H1 (cell line): Measurements from ENCODE around the gene SRGAP3. TPM values are rescaled to one million over a fixed set of nuclear protein-coding genes. Genes with fewer than 3 reads are reported as not detected.

Experiments
- CTCF ChIA-PET: fragments of 300-600 bp; sonication (Branson Sonifier 250); formaldehyde crosslinking; loops from one replicate; lab custom pipeline; 2021; ENCODE audit not compliant: partially characterized antibody; lab: Charles Lee
- POLR2A ChIA-PET: fragments of 300-600 bp; sonication (Branson Sonifier 250); formaldehyde crosslinking; loops from one replicate; lab custom pipeline; 2021; ENCODE audit warnings: inconsistent platforms; ENCODE audit not compliant: partially characterized antibody; lab: Charles Lee
- DNase-seq, 2 experiments: peaks; one replicate each; pipeline versions ENCODE4 v3.0.0 to v3.0.0-alpha.2; 2010 to 2022; ENCODE audit warnings: low spot score in 2 of 2, low read depth in 1 of 2, mixed read lengths in 1 of 2
- FAIRE-seq: peaks from 2 replicates; lab custom pipeline; 2011; peaks lifted over from hg19 to GRCh38; lab: Jason Lieb, UNC
- H2AFZ ChIP-seq: 2 replicates; pipeline ENCODE4 v1.8.1; 2012; ENCODE audit warnings: low read length, inconsistent platforms
- H2AK5ac ChIP-seq: 2 replicates; pipeline ENCODE4 v1.6.1; 2013; ENCODE audit warnings: low read depth, low read length
- H2BK120ac ChIP-seq: replicated peaks from 2 replicates; pipeline ENCODE3; 2013; ENCODE audit warnings: low read depth, low read length, inconsistent platforms
- H2BK12ac ChIP-seq: 2 replicates; pipeline ENCODE4 v1.6.1; 2013; ENCODE audit warnings: low read depth, low read length
- H2BK15ac ChIP-seq: 2 replicates; pipeline ENCODE4 v1.6.1; 2013; ENCODE audit warnings: low read length
- H2BK20ac ChIP-seq: 2 replicates; pipeline ENCODE4 v1.6.1; 2013; ENCODE audit warnings: low read length
- H2BK5ac ChIP-seq: 2 replicates; pipeline ENCODE4 v1.6.1; 2013; ENCODE audit warnings: low read depth, low read length
- H3K14ac ChIP-seq: 2 replicates; pipeline ENCODE4 v1.6.1; 2013; ENCODE audit warnings: inconsistent platforms; ENCODE audit not compliant: insufficient read length
- H3K18ac ChIP-seq: 2 replicates; pipeline ENCODE4 v1.6.1; 2013; ENCODE audit warnings: low read length; ENCODE audit errors: extremely low read depth
- H3K23ac ChIP-seq: 2 replicates; pipeline ENCODE4 v1.6.1; 2013; ENCODE audit warnings: inconsistent platforms; ENCODE audit not compliant: insufficient read length
- H3K23me2 ChIP-seq: 2 replicates; pipeline ENCODE4 v1.6.1; 2013; ENCODE audit warnings: low read depth, low read length
- H3K27ac ChIP-seq: 2 replicates; pipeline ENCODE4 v1.6.1; 2011; ENCODE audit warnings: low read depth, low read length, inconsistent platforms
- H3K27me3 ChIP-seq, 4 experiments: replicated peaks in 1 of 4; 1 replicate in 1 of 4; 2 replicates in 3 of 4; pipeline versions ENCODE4 v1.6.1 to v1.8.1; 2011 to 2013; ENCODE audit warnings: low read length in 3 of 4, mild to moderate bottlenecking in 3 of 4, inconsistent platforms in 2 of 4, mixed read lengths in 2 of 4, moderate library complexity in 1 of 4; ENCODE audit not compliant: control insufficient read depth in 3 of 4, insufficient read depth in 3 of 4; ENCODE audit errors: extremely low read depth in 1 of 4
- H3K36me3 ChIP-seq, 4 experiments: 2 replicates each; pipeline versions ENCODE4 v1.6.1 to v1.8.1; 2011 to 2013; ENCODE audit warnings: mild to moderate bottlenecking in 4 of 4, low read length in 3 of 4, moderate library complexity in 2 of 4, control low read depth in 1 of 4, inconsistent platforms in 1 of 4; ENCODE audit not compliant: insufficient read depth in 4 of 4, control insufficient read depth in 2 of 4
- H3K4ac ChIP-seq: replicated peaks from 2 replicates; pipeline ENCODE3; 2013; ENCODE audit warnings: low read length, low read depth, mixed read lengths, inconsistent platforms; ENCODE audit not compliant: insufficient read length
- H3K4me1 ChIP-seq, 4 experiments: replicated peaks in 1 of 4; 1 replicate in 1 of 4; 2 replicates in 3 of 4; pipeline versions ENCODE4 v1.6.1 to v1.8.1; 2011 to 2013; ENCODE audit warnings: low read length in 3 of 4, inconsistent platforms in 2 of 4, mixed read lengths in 1 of 4; ENCODE audit not compliant: insufficient read depth in 4 of 4, control insufficient read depth in 3 of 4
- H3K4me2 ChIP-seq, 2 experiments: 2 replicates each; pipeline versions ENCODE4 v1.6.1 to v1.8.1; 2011 to 2013; ENCODE audit warnings: low read depth in 2 of 2, low read length in 2 of 2, control low read depth in 1 of 2, inconsistent platforms in 1 of 2, mild to moderate bottlenecking in 1 of 2; ENCODE audit not compliant: insufficient read depth in 1 of 2
- H3K4me3 ChIP-seq, 4 experiments: fragments of 200-600, 300-600 bp in 1 of 4; sonication (generic), shearing (Covaris generic), sonication (Bioruptor Twin) in 1 of 4; 2 replicates each; pipeline versions ENCODE4 v1.5.1 to v1.8.1; 2011 to 2016; ENCODE audit warnings: low read length in 4 of 4, low read depth in 3 of 4, control low read depth in 2 of 4, inconsistent platforms in 2 of 4, mild to moderate bottlenecking in 2 of 4, mixed read lengths in 1 of 4, moderate library complexity in 1 of 4; ENCODE audit not compliant: insufficient read depth in 2 of 4; ENCODE audit errors: extremely low read depth in 1 of 4
- H3K56ac ChIP-seq: replicated peaks from 2 replicates; pipeline ENCODE3; 2013; ENCODE audit warnings: low read depth, mild to moderate bottlenecking, mixed read lengths, low read length, inconsistent platforms; ENCODE audit not compliant: insufficient read length
- H3K79me1 ChIP-seq: 2 replicates; pipeline ENCODE4 v1.6.1; 2013; ENCODE audit warnings: low read depth, low read length, control low read depth
- H3K79me2 ChIP-seq, 2 experiments: 2 replicates each; pipeline versions ENCODE4 v1.6.1 to v1.8.1; 2012 to 2013; ENCODE audit warnings: low read length in 2 of 2, mild to moderate bottlenecking in 2 of 2, inconsistent platforms in 1 of 2; ENCODE audit not compliant: insufficient read depth in 2 of 2, control insufficient read depth in 1 of 2
- H3K9ac ChIP-seq, 4 experiments: replicated peaks in 1 of 4; 1 replicate in 1 of 4; 2 replicates in 3 of 4; pipeline versions ENCODE4 v1.6.1 to v1.8.1; 2011 to 2013; ENCODE audit warnings: low read depth in 3 of 4, low read length in 3 of 4, control low read depth in 2 of 4, mild to moderate bottlenecking in 2 of 4, moderate library complexity in 2 of 4, inconsistent platforms in 1 of 4; ENCODE audit errors: extremely low read depth in 1 of 4
- H3K9me3 ChIP-seq, 2 experiments: 2 replicates each; pipeline versions ENCODE4 v1.6.1 to v1.8.1; 2012 to 2013; ENCODE audit warnings: mild to moderate bottlenecking in 2 of 2, moderate library complexity in 2 of 2, control low read depth in 1 of 2, inconsistent platforms in 1 of 2, low read depth in 1 of 2, low read length in 1 of 2, mixed read lengths in 1 of 2; ENCODE audit not compliant: insufficient read depth in 2 of 2
- H4K20me1 ChIP-seq, 2 experiments: replicated peaks in 1 of 2; 2 replicates each; pipeline versions ENCODE3 to v1.8.1; 2011 to 2013; ENCODE audit warnings: inconsistent platforms in 2 of 2, low read length in 2 of 2, mild to moderate bottlenecking in 1 of 2; ENCODE audit not compliant: insufficient read depth in 2 of 2, control insufficient read depth in 1 of 2
- H4K5ac ChIP-seq: 2 replicates; pipeline ENCODE4 v1.6.1; 2013; ENCODE audit warnings: low read length, low read depth, mixed read lengths, inconsistent platforms; ENCODE audit not compliant: insufficient read length
- H4K8ac ChIP-seq: 2 replicates; pipeline ENCODE4 v1.8.0; 2013; ENCODE audit warnings: mild to moderate bottlenecking, moderate library complexity, low read length, inconsistent platforms; ENCODE audit not compliant: insufficient read depth; ENCODE audit errors: extremely low read depth
- H4K91ac ChIP-seq: replicated peaks from 2 replicates; pipeline ENCODE3; 2013; ENCODE audit warnings: low read length, mixed read lengths, inconsistent platforms; ENCODE audit not compliant: insufficient read length
- BCL11A ChIP-seq, 2 experiments: IDR thresholded peaks; one replicate each; pipeline ENCODE4 v1.6.1; 2011; ENCODE audit warnings: low read depth in 2 of 2, low read length in 2 of 2, mild to moderate bottlenecking in 2 of 2
- CBX8 ChIP-seq: fragments of 300-800, 300-1000 bp; sonication (generic); IDR thresholded peaks from 2 replicates; pipeline ENCODE4 v1.7.1; 2016; ENCODE audit warnings: low read depth, low read length, borderline replicate concordance
- CHD1 ChIP-seq: IDR thresholded peaks from 2 replicates; pipeline ENCODE4 v1.6.1; 2012; ENCODE audit warnings: low read depth, low read length, improper control_type of control experiment
- CREB1 ChIP-seq: IDR thresholded peaks from 2 replicates; pipeline ENCODE4 v1.6.1; 2012; ENCODE audit warnings: inconsistent platforms
- EZH2 ChIP-seq: fragments of 200-600 bp; sonication (generic); IDR thresholded peaks from 2 replicates; pipeline ENCODE4 v1.7.1; 2012; ENCODE audit warnings: low read depth, mild to moderate bottlenecking, moderate library complexity, low read length, inconsistent platforms; ENCODE audit not compliant: severe bottlenecking
- HDAC2 ChIP-seq, 2 experiments: fragments of 300-600 bp in 1 of 2; sonication (generic) in 1 of 2; IDR thresholded peaks; 2 replicates each; pipeline ENCODE4 v1.6.1; 2011 to 2012; ENCODE audit warnings: low read depth in 2 of 2, low read length in 2 of 2, mild to moderate bottlenecking in 2 of 2, moderate library complexity in 2 of 2, borderline replicate concordance in 1 of 2, inconsistent platforms in 1 of 2
- JUN ChIP-seq: IDR thresholded peaks from 2 replicates; pipeline ENCODE4 v1.6.1; 2011; ENCODE audit warnings: low read depth, mild to moderate bottlenecking, improper control_type of control experiment, low read length
- NRF1 ChIP-seq: IDR thresholded peaks from 2 replicates; pipeline ENCODE4 v1.6.1; 2011; ENCODE audit warnings: mild to moderate bottlenecking, low read depth, low read length, improper control_type of control experiment
- POU5F1 ChIP-seq: IDR thresholded peaks from 2 replicates; pipeline ENCODE4 v1.6.1; 2011; ENCODE audit warnings: low read depth, mild to moderate bottlenecking, low read length, moderate library complexity
- RFX5 ChIP-seq: IDR thresholded peaks from 2 replicates; pipeline ENCODE4 v1.6.1; 2011; ENCODE audit warnings: low read depth, low read length, improper control_type of control experiment, borderline replicate concordance
- RNF2 ChIP-seq: fragments of 200-900, 300-1000 bp; sonication (generic); IDR thresholded peaks from 2 replicates; pipeline ENCODE4 v1.7.1; 2016; ENCODE audit warnings: borderline replicate concordance, low read depth, mild to moderate bottlenecking, antibody characterized with exemption, low read length; ENCODE audit not compliant: poor library complexity, severe bottlenecking; ENCODE audit errors: missing control alignments
- SP4 ChIP-seq: IDR thresholded peaks from 2 replicates; pipeline ENCODE4 v1.6.1; 2012; ENCODE audit warnings: low read length, inconsistent platforms
- ZNF274 ChIP-seq: IDR thresholded peaks from 2 replicates; pipeline ENCODE4 v1.7.0; 2012; ENCODE audit warnings: low read length, borderline replicate concordance; ENCODE audit errors: extremely low read depth
- WGBS, 2 experiments: shearing (Covaris generic) in 1 of 2; methylation state at CpG; one replicate each; pipeline versions ENCODE4 v1.1.6 to v1.1.7; 2013 to 2015; ENCODE audit warnings: low lambda C conversion rate in 2 of 2, mixed read lengths in 2 of 2, inconsistent platforms in 1 of 2, low coverage in 1 of 2, missing lambda C conversion rate in 1 of 2; ENCODE audit not compliant: insufficient replicate concordance in 2 of 2, insufficient coverage in 1 of 2, insufficient read length in 1 of 2; ENCODE audit errors: extremely low coverage in 1 of 2, missing lambda C conversion rate in 1 of 2; 5-methylcytosine and 5-hydroxymethylcytosine counted together
- polyA plus RNA-seq, 7 experiments: library from polyadenylated mRNA; depleted of rRNA in 3 of 7; stranded (reverse) in 5 of 7; unstranded in 2 of 7; fragments of >200 nt in 5 of 7; fragments of 200-250 nt in 2 of 7; gene quantifications; 1 replicate in 5 of 7; 2 replicates in 1 of 7; 4 replicates in 1 of 7; pipeline versions ENCODE4 v1.2.1 to v1.2.3, GENCODE V29; 2011 to 2013; ENCODE audit warnings: missing spikeins in 2 of 7, mixed read lengths in 2 of 7
- total RNA-seq: library from RNA; stranded (reverse); fragmentation: NEBNext Ultra II Directional; extraction: Animal tissue kit (Norgen Biotek cat#: 25700); gene quantifications from 2 replicates; pipeline ENCODE4 v1.2.1, GENCODE V29; 2021

Gene SRGAP3
- total and polyA plus RNA-seq, 2 of the 8 experiments (the other 6 are each of a cell fraction or from before 2014, with no cell fraction given): 5.8 to 11.4 TPM

DNA sequence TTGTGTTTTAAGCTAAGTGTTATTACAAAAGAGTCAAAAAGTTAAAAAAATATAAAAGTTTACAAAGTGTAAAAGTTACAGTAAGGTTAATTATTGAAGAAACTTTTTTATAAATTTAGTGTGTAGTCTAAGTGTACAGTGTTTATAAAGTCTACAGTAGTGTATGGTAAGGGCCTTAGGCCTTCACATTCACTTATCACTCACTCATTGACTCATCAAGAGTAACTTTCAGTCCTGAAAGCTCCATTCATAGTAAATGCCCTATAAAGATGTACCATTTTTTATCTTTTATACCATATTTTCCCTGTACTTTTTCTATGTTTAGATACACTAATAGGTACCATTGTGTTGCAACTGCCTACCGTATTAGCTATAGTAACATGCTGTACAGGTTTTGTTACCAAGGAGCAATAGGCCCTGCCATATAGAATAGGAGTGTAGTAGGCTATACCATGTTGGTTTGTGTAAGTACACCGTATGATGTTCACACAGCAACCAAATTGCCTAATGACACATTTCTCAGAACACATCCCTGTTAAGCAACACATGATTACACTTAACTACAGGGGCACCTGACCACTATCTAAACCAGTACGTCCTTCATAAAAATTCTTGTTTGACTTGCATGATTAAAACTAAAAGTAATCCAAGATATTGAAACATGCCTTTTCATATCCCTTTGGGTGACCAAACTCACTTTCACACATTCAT, 303.4 kb downstream of the SRGAP3 start:
- Histone ChIP-seq H2BK15ac (no peak overlapping the region), H2AFZ (no peak overlapping the region), H3K79me2 (peaks cover 0 to 26% of the 10 kb centered on the region in 2 experiments; a peak in 2 of 4 replicates), H4K91ac (no peak overlapping the region), H2BK120ac (no peak overlapping the region), H3K27ac (no peak overlapping the region), H2BK20ac (no peak overlapping the region), H4K8ac (no peak overlapping the region), H4K20me1 (peaks cover 0 to 2% of the 10 kb centered on the region in 2 experiments), H3K9me3 (no peaks in the 10 kb centered on the region), H3K4me2 (no peak overlapping the region), H3K4me3 (no peak overlapping the region), H3K18ac (no peak overlapping the region), H2BK5ac (no peak overlapping the region), H3K23ac (no peak overlapping the region), H3K23me2 (no peaks in the 10 kb centered on the region), H4K5ac (no peak overlapping the region), H3K14ac (no peak overlapping the region), H3K79me1 (no peaks in the 10 kb centered on the region; the same call in 1 of the 2 replicates), H3K27me3 (peaks cover 0 to 1% (median 0%) of the 10 kb centered on the region in 4 experiments; a peak in 1 of 7 replicates), H3K9ac (no peak overlapping the region), H3K4ac (no peak overlapping the region), H3K56ac (no peak overlapping the region), H3K36me3 (peaks cover 4 to 48% (median 24%) of the 10 kb centered on the region in 4 experiments), H2AK5ac (no peak overlapping the region), H3K4me1 (no peaks in the 10 kb centered on the region), H2BK12ac (no peak overlapping the region)
- DNase-seq (no peak), FAIRE-seq (no peak)
- CTCF ChIA-PET: interaction anchor here (0.5 to 1.3 kb wide), 5 partner anchors 8 to 492 kb away, joined by 3 to 4 read pairs (median 3); no protein-coding TSS in a partner anchor
- WGBS, 2 experiments: 62% methylated on average over 3 of the region's 3 CpGs; no CpG with 5 or more reads in 1 of the 2 experiments
- POLR2A ChIA-PET: no interaction called here
- no peak for TF ChIP-seq EZH2
- TF ChIP-seq SP4: no peak
- no peak for TF ChIP-seq POU5F1
- no peak for TF ChIP-seq HDAC2 (IDR thresholded peaks at IDR 0.05; ENCODE audit: borderline replicate concordance in 1 of 2, low read depth in 2 of 2, low read length in 2 of 2)
- no peak for TF ChIP-seq RFX5
- TF ChIP-seq NRF1: no peak
- no peak for TF ChIP-seq ZNF274
- TF ChIP-seq BCL11A (IDR thresholded peaks at IDR 0.05; ENCODE audit: low read depth in 2 of 2, low read length in 2 of 2): no peak
- no peak for TF ChIP-seq CHD1
- no peak for TF ChIP-seq CREB1
- TF ChIP-seq JUN: no peak
- TF ChIP-seq RNF2: no peak
- TF ChIP-seq CBX8: no peak
